ENCODE results near the gene OSMR.

OSMR gene

DNA sequence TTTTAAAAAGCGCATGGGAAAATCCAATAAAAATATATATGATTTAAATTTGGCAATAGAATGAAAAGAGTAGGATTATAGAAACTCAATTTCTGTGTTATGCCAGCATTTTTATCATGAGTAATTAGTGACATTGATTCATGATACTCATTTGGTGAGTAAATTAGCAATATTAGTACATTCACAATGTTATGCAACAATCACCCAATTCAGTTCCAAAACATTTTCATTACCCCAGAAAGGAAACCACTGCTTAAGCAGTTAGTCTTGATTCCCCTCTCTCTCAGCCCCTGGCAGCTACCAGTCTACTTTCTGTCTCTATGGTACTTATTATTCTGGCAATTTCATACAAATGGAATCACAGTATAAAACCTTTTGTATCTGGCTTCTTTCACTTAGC is 27.0 kb downstream of the OSMR start:
- no peak for DNase-seq

GRCh38 chr5:38874948-38875456 is 29.2 kb downstream of the OSMR start:
- no peak for DNase-seq

- no peak for DNase-seq
These were observed 32.7 kb downstream of the OSMR start for GRCh38 chr5:38878391-38879077.

DNA sequence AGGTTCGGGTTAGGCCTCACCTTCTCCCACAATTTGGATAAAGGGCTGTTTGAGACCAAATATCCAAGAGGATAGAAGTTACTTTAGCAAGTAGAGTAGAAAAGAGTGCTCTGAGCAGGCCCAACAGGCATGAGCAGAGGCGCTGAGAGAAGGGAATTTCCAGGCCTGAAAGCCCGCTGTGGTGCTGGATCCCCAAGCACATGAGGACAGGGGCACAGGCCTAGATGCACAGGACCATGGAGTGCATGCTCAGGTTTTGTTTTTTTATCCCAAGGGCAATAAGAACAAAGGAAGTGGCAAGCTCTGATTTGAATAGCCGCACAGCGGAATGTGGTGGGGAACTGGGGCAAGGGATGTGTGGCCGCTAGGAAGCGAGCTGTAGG is 33.3 kb downstream of the OSMR start:
- no peak for DNase-seq

- DNase-seq: no peak
These were observed 38.0 kb downstream of the OSMR start for GRCh38 chr5:38883842-38884241.

DNA sequence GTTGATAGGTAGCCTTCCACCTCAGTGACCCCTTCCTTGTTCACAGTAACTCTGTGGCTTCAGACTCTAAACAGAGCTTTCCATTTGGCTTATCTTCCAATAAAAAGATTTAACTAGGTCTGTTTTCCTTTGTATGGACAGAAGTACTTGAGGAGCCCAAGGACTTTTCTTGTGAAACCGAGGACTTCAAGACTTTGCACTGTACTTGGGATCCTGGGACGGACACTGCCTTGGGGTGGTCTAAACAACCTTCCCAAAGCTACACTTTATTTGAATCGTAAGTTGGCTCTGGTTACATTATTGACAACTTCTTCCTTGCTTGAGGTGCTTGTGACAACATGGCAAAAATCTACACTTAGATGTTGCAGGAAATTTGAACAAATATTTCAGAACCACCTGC is 39.4 kb downstream of the OSMR start:
- DNase-seq: no peak

- no peak for DNase-seq
These were observed 42.2 kb downstream of the OSMR start for GRCh38 chr5:38888041-38888440.

GRCh38 chr5:38889424-38889823 is 43.6 kb downstream of the OSMR start:
- no peak for DNase-seq

DNA sequence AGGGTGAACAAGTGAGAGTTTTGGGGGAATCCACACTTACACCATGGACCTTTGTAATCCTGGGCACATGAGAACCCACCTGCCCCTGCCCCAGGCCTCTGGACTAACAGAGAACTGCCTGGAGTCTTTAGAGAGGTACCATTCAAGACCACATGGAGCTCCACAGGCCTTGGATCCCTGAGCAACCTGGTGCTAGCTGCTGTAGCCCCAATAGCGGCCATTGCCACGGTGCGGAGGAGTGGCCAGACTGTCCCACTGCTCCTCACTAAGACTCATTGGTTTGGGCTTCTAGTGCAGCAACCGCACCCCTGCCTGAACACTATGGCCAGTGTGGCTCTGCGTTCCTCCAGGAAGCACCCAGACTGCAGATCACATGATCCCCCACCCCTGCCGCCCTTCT is 45.8 kb downstream of the OSMR start:
- DNase-seq: no peak

DNA sequence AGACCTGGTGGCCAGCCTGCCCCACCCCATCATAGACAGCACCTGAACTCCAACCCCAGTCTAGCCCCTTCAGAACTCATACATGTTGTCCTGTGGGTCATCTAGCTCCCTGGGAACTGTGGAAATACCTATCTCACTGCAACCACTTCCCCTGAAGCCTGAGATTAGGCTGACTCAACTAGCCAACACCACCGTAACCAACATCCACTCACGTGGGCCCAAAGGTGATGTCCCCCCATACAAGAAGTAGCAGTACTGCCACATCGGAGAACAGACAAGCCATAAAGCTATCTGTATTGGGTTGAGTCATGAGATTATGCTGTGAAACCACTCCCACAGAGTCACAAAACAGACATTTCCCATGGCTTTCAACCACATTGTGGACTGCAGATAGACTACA is 46.6 kb downstream of the OSMR start:
- no peak for DNase-seq

GRCh38 chr5:38896760-38897159 is 50.9 kb downstream of the OSMR start:
- DNase-seq: no peak

GRCh38 chr5:38899936-38900335 is 54.1 kb downstream of the OSMR start:
- DNase-seq: no peak

GRCh38 chr5:38905516-38905915 is 59.7 kb downstream of the OSMR start:
- no peak for DNase-seq

- no peak for DNase-seq
These were observed 60.7 kb downstream of the OSMR start for GRCh38 chr5:38906503-38906902.

DNA sequence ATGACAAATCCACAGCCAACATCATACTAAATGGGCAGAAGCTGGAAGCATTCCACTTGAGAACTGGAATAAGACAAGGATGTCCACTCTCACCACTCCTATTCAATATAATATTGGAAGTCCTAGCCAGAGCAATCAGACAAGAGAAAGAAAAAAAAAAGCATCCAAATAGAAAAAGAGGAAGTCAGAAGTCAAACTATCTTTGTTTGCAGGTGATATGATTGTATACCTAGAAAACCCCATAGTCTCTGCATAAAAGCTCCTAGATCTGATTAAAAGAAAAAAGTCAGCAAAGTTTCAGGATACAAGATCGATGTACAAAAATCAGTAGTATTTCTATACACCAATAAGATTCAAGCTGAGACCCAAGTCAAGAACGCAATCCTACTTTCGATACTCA is 66.1 kb downstream of the OSMR start:
- DNase-seq: no peak

DNA sequence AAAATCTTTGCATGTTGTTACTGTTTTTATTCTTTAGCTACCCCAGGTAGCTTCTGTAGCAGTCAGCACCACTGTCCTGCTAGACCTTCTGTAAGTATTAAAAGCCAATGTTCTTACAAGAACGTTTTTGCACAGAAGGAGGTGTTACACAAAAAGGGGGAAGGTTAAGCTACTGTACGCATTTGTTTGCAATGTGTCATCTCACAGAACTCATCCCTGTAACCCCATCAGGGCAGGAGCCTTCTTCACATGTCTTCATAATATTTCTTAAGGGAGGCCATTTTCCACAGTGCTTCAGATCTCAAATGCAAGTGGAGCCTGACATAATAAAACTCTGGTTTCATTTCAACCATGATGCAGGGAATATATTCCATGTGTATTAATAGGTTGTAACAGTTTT is 67.9 kb downstream of the OSMR start:
- no peak for DNase-seq

DNA sequence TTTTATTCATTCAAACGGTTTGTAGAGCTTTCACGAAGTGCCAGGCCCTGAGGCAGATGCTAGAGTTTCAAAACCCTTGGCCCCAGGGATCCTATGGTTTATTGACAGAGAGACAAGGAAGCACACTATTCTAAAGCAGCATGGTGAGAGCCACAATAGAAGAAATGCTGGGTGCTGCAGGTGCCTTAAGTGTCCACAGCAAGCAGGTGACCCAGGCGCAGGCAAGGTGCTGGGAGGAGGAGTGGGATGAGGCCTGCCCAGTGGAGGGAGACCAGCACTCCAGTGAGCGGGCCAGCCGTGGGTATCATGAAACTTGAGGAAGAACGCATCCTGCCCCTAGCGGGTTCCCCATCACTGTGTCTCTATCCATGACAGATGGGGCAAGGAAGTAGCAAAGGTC is 71.0 kb downstream of the OSMR start:
- DNase-seq: no peak

- DNase-seq: no peak
These were observed 75.4 kb downstream of the OSMR start for GRCh38 chr5:38921174-38921573.

GRCh38 chr5:38922199-38922598 is 76.4 kb downstream of the OSMR start:
- peak; percentile 7 to 22 for DNase-seq

- no peak for DNase-seq
These were observed 78.0 kb downstream of the OSMR start for GRCh38 chr5:38923661-38924451.

GRCh38 chr5:38925154-38925925 is 79.5 kb downstream of the OSMR start:
- no peak for DNase-seq

DNA sequence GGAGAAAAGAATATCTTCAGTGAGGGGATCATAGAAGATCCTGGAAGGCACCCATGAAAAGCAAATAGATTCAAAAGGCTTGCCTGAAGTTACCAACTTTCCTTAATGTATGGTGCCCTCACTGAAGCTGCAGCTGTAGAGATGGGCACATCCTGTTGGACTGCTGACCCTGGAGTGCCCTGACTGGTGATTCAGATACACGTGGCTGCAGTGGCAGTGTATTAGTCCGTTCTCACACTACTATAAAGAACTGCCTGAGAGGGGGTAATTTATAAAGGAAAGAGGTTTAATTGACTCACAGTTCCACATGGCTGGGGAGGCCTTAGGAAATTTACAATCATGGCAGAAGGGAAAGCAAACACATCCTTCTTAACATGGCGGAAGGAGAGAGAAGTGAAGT is 80.3 kb downstream of the OSMR start:
- DNase-seq: no peak

- no peak for DNase-seq
These were observed 81.7 kb downstream of the OSMR start for GRCh38 chr5:38927470-38927869.

GRCh38 chr5:38929838-38930237 is 84.0 kb downstream of the OSMR start:
- DNase-seq: no peak

All from activated CD4-positive, alpha-beta T cell treated with anti-CD3 and anti-CD28 coated beads for 4 hours (primary cell).